Colon (tissue), 2 donors: ENCODE results near the gene MEGF6.

Experiments
- FAIRE-seq: peaks from 2 replicates; lab custom pipeline; 2012; peaks lifted over from hg19 to GRCh38; lab: Jason Lieb, UNC
- donor health status: control.
- donor health status: control.

Gene MEGF6

DNA sequence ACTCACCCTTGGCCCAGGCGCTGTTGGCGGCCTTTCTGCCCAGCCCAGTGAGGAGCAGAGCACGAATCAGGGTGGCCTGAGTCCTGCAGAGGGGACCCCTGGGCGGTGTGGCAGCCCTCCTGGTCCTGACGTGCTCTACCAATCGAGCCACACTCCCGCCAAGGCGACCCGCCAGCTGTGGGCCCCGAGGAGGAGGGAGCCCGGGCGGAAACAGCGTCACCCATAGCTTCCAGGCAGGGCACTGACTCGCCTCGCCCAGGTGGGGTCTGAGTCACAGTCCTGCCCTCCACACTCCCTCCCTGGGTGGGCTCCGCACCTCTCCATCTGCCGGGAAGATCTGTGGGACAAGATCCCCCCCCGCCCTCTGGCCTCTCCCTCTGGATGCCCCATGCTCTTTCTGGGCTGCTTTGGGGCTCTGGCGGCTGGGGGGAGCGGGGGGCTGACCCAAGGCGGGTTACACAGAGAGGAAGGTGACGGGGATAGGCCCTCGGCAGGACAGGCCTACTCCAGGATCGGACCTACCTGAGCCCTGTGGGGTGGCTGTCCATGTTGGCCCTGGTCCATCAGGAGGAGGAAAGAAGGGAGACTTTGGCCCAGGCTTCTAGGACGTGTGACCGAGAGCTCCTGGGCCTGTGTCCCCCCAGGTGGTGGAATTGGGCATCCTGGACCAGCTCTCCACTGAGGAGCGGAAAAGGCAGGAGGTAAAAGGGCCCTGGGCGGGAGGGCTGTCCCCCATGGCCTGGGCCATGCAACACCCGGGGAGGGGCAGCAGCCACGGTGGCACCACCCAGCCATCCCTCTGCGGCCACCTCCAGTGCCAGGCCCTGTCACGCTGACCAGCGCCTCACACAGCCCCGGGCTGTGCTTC, 142.8 kb downstream of the MEGF6 start:
- FAIRE-seq: no peak

- FAIRE-seq: no peak
Observed at GRCh38 chr1:3467096-3468036, 143.9 kb downstream of the MEGF6 start.

DNA sequence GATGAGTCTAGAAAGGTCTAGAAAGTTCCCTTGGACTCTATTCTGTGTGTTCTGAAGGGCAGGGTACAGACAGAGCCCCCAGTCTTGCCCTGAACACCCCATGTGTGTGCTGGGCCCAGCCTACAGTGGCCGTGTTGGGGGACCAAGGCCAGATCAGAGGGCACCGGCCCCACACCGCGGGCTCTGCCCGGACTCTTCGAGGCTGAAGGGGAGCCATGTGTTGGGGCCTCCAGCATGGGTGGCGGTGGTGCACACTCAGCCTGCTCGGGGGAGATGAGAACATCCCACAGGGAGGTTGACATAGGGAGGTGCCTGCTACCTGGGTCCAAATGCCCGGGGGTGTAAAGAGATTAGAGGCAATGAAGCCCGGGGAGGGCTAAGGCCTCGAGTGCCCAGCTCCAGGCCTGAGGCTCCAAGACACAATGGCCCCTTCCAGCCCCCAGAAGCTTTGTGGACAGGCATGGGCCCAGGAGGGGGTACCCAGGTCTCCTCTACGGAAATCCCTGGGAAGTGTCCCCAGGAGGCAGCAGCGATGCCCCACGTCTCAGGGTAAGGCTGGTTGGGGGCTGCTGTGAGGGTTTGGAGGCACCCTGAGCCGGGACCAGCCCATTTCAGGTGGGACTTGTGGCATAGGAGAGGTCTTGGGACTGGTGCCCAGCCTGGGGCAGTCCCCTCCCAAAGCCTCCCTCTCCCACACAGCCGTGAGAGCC, 144.8 kb downstream of the MEGF6 start:
- FAIRE-seq: no peak

DNA sequence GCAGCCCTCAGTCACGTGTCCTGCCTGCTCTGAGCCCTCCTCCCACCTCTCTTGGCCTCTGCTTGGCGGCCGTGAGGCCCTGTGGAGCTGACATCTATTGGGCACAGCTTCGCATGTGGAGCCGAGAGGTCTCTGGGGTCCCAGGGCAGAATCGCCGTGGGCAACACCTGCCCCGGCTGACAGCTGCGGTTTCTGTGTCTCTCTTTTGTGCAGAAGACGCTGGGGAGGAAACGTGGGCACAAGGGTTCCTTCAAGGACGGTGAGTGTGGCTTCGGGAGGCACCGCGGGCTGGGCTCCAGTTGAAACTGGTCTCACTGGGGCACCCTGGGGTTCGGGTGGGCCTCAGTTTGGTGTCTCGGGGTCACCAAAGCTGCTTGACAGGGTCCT, 145.4 kb downstream of the MEGF6 start:
- no peak for FAIRE-seq

DNA sequence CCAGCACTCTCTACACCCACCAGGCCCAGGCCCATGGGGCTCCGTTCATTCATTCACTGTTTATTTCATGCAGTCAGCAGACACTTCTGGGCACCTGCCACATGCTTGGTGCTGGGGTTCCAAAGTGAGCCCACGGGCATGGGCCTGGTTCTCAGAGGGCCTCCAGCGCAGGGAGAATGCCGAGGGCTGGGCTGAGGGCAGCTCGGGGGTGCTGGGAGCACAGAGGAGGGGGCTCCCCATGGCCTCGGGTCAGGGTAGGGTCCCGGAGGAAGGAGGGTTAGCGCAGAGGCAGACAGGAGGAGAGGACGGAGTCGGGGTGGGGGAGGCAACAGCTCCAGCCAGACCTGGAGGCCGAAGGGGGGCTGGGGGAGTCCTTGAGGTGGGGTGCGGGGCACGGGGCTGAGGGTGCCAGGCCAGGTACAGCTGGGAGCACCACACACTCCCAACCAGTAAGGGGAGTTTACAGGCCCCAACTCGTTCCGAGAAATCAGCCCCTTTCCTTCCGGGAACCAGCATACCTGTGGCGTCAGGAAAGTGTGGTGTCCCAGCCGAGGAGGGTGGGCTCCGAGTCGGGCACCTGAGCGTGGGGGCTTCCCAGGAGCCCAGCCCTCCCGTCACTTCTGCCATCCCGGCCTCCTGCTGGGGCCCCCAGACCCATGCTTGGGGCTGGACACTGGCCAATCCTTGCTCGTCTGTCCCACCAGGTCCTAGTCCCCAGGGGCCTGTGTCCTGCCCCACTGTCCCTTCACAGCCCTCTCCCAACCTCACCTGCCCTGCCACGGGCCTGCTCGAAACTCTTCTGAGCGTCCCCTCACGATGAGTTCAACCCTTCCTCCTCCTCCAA, 146.0 kb downstream of the MEGF6 start:
- FAIRE-seq: no peak

DNA sequence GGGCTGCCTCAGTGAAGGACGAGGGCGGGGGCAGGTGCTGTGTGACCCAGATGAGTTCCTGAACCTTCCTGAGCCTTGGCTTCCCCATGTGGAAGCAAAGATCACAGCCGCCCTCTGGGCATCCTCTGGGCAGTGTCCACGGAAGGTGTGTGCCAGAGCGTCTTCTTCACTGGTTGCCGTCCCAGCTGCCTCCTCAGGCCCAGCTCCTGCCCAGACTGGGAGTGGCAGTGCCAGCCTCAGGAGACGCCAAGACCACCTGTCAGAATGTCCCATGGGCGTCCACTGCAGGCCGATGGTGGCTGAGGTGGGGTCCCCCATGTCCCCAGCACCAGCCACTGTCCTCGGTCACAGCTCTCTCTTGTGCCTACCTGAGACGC, 146.7 kb downstream of the MEGF6 start:
- FAIRE-seq: no peak

GRCh38 chr1:3463891-3464648, 147.2 kb downstream of the MEGF6 start:
- no peak for FAIRE-seq

- FAIRE-seq: no peak
Observed at GRCh38 chr1:3463408-3463863, 147.9 kb downstream of the MEGF6 start.

DNA sequence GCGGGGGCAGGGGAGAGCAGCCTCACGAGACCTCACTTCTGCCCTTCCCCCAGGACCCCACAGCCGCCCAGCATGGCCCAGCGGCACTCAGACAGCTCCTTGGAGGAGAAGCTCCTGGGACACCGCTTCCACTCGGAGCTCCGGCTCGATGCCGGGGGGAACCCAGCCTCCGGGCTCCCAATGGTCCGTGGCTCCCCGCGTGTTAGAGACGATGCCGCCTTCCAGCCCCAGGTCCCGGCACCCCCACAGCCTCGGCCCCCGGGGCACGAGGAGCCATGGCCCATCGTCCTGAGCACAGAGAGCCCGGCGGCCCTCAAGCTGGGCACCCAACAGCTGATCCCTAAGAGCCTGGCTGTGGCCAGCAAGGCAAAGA, 148.3 kb downstream of the MEGF6 start:
- FAIRE-seq: no peak

DNA sequence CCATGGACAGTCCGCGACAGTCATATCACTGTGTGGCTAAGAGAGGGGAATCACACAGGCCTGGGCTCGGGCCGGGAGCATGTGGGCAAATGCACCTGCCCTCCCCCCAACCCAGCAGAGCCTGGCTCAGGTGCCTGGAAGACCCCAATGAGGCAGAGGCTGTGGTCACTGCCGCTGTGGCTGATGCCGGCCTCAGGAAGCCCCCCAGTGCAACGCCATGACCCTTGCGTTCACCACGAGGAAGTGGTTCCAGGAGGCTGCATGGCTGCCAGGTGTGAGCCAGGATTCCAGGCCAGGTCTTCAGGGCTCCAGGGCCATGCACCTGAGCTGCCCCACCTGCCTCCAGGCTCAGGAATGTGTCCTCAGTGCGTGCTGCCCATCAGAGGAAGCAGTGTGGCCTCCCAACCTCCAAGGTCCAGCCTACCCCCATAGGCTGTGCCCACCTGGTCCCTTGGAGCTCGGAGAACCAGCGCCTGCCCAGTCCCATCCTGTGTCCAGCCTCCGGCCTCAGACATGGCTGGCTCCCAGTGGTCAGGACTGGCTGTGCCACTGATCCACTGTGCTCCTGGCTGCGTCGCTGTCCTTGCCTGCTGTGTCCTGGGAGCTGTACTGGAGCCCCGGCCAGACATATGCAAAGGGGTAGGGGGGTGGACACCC, 148.8 kb downstream of the MEGF6 start:
- FAIRE-seq: no peak

DNA sequence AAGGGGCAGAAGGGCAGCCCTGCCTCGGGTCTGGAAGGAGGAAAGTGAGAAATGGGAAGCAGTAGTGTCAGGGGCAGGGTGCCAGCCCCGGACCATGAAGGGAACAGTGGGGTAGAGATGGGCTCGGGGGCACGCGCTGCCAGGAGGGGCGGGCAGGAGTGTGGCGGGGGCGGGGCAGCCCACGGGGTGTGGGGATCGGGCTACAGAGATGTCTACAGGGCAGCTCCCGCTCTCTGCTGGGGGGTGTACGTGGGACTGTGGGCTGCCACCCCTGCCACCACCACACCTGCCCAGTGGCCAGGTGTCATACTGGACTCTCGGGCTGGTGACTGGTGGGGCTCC, 149.4 kb downstream of the MEGF6 start:
- no peak for FAIRE-seq

- no peak for FAIRE-seq
Observed at GRCh38 chr1:3461238-3461933, 149.9 kb downstream of the MEGF6 start.

GRCh38 chr1:3460672-3461131, 150.6 kb downstream of the MEGF6 start:
- no peak for FAIRE-seq

GRCh38 chr1:3459940-3460671, 151.2 kb downstream of the MEGF6 start:
- no peak for FAIRE-seq

DNA sequence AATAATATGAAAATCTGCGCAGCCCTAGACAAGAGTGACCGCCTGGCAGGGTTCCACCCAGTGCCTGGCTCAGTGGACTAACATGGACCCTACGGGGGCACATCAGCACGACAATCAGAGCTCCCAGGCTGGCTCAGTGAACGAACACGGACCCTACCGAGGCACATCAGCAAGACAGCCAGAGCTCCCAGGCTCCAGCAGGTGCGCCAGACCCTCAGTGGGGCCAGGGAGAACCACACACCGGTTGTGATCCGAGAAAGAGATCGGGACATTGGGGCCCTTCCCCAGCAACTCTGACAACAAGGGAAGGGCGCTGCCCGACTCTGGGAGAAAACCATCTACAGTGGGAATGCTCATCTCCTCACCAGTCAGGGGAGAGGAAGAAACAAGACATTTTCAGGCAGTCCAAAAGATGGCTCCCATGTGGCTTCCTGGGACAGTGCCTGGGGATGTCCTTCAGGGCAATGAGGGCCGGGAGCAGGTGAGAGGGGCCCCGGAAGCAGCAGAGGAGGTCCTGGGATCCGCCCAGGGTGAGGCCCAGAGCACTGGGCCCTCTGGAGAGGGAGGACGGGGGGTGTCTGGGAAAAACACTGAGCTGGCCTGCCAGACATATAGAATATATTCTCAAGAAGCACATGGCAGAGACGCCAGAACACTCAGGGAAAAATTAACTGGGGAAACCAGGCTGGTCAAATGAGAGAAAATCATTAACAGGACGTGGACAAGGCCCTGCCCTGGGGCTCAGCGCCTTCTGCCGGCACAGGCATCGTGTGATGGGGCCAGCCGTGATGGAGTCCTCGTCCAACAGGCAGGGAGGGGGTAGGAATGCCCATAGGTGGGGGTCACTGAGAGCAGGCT, 152.0 kb downstream of the MEGF6 start:
- no peak for FAIRE-seq

DNA sequence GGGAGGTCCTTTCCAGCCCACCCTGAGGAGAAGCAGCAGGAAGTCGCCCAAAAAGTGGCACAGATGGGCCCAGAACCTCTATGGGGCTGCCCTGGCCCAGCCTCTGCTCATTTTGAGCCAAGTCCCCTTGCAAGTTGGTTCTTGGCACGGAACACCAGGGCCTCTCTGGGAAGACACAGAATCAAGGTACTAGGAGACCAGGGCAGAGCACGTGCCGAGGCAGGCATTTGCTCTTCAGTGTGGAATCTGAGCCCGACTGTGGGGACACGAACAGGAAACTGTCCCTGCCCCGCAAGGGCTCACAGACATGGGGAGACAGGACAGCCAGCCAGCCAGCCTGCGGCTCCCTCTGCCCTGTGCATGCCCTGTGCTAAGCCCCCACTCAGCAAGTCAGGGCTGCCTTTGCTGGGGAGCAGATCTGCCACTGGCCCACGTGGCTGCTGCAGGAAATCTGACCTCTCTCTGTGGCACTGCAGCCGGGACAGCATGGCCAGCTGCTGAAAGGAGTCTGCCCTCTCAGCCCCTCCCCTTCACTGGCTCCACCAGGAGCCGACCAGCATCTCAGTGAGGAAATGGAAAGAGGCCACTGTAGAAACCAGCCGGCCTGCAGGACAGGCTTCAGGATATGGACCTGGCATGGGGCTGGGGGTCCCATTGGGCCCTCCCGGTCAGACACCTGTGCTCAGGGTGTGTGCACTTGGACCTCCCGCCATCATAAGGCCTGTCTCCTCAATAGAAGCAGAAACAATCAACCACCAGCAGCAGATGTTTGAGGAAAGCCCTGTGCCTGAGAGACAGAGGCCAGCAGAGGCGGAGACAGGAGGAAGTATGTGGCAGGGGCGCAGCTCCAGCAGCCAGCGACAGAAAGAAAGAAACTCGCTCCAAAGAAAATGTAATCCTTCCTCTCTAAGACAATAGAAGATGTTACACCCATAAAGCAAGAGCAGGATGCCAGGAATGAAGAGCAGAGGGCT, 153.1 kb downstream of the MEGF6 start:
- FAIRE-seq: no peak
